ENCODE results near the gene SPATS2L.

DNA sequence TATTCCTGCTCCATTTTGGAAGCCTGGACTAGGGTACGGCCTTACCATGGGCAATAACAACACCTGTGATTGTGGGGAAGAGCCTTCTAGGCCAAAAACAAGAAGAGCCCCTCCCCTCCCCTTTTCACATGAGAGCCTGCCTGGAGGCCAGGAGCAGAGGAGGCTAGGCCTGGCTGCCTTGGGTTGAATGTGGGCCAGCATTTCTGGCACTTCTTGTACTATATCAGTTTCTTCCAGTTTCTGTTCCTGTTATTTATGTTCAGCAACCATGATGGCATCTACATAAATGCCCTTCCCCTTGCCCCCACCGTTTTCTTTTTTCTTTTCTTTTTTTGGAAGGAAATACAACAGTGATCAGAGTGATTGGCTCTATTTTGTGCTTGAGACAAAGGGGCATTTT is 145.0 kb downstream of the SPATS2L start:
- TF ChIP-seq, protein P1, sequence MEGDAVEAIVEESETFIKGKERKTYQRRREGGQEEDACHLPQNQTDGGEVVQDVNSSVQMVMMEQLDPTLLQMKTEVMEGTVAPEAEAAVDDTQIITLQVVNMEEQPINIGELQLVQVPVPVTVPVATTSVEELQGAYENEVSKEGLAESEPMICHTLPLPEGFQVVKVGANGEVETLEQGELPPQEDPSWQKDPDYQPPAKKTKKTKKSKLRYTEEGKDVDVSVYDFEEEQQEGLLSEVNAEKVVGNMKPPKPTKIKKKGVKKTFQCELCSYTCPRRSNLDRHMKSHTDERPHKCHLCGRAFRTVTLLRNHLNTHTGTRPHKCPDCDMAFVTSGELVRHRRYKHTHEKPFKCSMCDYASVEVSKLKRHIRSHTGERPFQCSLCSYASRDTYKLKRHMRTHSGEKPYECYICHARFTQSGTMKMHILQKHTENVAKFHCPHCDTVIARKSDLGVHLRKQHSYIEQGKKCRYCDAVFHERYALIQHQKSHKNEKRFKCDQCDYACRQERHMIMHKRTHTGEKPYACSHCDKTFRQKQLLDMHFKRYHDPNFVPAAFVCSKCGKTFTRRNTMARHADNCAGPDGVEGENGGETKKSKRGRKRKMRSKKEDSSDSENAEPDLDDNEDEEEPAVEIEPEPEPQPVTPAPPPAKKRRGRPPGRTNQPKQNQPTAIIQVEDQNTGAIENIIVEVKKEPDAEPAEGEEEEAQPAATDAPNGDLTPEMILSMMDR (conservative IDR thresholded peaks at IDR 0.05; ENCODE audit: low read depth, low read length): no peak
- TF ChIP-seq EZH2phosphoT487 (IDR thresholded peaks at IDR 0.05; ENCODE audit: borderline replicate concordance, low read length): no peak
